GM23248 (cell line): ENCODE measurements around the gene DUSP2.

Source experiments
- EZH2 ChIP-seq: fragments of 200-600 bp; sonication (generic); IDR thresholded peaks from 2 replicates; pipeline ENCODE4 v1.6.1; 2018; ENCODE audit warnings: antibody characterized with exemption, mild to moderate bottlenecking; ENCODE audit not compliant: insufficient read depth, poor library complexity, severe bottlenecking
- EZH2phosphoT487 ChIP-seq: fragments of 200-600 bp; sonication (generic); IDR thresholded peaks from 2 replicates; pipeline ENCODE4 v1.6.1; 2018; ENCODE audit warnings: antibody characterized with exemption, moderate library complexity, mild to moderate bottlenecking, low read depth; ENCODE audit not compliant: insufficient read depth

DNA sequence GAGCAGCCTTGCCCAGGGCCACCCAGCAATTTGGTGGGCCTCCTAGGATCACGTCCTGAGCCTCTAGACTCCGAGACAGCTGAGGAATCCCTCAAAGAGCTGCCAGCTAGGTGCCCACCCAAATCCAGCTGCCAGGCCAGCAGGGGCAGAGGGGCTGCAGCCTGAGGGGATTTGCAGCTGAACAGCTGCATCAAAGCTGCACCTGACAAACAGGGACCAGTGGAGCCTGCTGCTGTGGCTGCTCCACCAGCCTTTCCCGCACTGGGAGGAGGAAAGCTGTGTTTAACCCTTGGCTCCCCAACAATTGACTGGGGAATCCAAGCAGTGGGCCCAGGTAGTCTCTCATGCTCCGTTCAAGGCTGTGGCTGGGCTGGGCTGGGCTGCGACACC is 37.1 kb downstream of the DUSP2 start:
- no peak for TF ChIP-seq EZH2
- TF ChIP-seq EZH2phosphoT487 = no peak
